GM13977 (cell line): Measurements from ENCODE around the gene TMEM178B.
"Not testable (repeated sequence)": the region's sequence is repeated elsewhere in the genome, so short reads cannot be mapped to it uniquely, and the experiment has no call there.

Experiments
- DNase-seq: peaks from one replicate; pipeline ENCODE4 v3.0.0; 2012; ENCODE audit warnings: low spot score
- in situ Hi-C: fragments of 300-500 bp; cut with MboI; formaldehyde crosslinking; loops from one replicate; pipeline ENCODE4 v1.12.0; 2022; ENCODE audit warnings: low sequenced_read_pairs, low pct_unique_long_range_greater_than_20kb, mixed read lengths, inconsistent platforms; ENCODE audit not compliant: unreplicated experiment
- TF ChIP-seq, protein P1 (sequence below): IDR thresholded peaks from 2 replicates; pipeline ENCODE4 v1.5.1; 2012; ENCODE audit warnings: mild to moderate bottlenecking, control low read depth; ENCODE audit not compliant: insufficient read depth; ENCODE audit errors: extremely low read depth, missing control alignments

Gene TMEM178B

DNA sequence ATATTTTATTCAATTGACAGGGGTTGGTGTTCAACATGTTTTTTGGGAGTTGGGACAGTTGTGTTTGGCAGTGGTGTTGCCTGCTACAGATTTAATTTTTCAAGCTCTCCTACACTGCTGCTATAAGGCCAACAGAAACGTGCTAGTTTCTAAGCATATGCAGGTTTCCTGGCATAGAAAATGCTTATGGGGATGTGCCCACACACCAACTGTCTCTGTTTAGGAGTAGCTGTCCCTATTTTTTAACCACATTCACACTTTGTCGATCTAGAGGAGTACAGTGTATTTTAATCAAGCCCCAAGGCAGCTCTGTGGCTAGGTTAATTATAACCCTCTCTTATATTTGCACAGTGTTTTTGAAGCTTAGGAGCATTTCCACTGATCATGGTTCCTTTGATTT, 28.6 kb downstream of the TMEM178B start:
- TF ChIP-seq, protein P1, sequence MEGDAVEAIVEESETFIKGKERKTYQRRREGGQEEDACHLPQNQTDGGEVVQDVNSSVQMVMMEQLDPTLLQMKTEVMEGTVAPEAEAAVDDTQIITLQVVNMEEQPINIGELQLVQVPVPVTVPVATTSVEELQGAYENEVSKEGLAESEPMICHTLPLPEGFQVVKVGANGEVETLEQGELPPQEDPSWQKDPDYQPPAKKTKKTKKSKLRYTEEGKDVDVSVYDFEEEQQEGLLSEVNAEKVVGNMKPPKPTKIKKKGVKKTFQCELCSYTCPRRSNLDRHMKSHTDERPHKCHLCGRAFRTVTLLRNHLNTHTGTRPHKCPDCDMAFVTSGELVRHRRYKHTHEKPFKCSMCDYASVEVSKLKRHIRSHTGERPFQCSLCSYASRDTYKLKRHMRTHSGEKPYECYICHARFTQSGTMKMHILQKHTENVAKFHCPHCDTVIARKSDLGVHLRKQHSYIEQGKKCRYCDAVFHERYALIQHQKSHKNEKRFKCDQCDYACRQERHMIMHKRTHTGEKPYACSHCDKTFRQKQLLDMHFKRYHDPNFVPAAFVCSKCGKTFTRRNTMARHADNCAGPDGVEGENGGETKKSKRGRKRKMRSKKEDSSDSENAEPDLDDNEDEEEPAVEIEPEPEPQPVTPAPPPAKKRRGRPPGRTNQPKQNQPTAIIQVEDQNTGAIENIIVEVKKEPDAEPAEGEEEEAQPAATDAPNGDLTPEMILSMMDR, result no peak
- in situ Hi-C loops, result no loop called here
- DNase-seq, result no peak

DNA sequence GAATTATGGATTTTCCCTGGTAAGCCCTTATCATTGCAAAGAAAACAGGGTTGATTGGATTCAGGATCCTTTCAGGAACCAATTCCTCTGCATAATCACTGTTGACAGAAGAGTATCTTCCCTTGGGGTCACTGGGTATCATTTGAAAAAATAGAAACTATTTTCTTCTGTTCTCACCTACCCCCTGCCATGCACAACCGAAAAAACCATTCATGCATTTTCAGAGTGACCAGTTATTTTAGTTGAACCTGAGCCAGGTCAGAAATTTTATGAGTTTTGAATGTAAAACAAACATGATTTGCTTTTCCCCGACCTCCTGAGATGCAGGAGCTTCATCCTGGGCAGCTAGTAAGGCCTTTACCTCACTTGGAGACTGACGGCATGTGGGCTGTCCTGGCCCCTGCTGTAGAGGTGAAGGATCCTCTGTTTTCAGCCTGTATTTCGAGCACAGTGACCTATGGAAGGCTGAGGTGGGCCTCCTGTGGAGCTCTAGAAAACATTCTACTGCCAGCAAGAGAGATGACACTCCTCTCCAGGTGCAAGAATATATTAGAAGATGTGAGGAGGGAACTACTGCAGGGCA, 30.1 kb downstream of the TMEM178B start:
- in situ Hi-C loops, result no loop called here
- no peak for DNase-seq
- TF ChIP-seq, protein P1, result no peak

DNA sequence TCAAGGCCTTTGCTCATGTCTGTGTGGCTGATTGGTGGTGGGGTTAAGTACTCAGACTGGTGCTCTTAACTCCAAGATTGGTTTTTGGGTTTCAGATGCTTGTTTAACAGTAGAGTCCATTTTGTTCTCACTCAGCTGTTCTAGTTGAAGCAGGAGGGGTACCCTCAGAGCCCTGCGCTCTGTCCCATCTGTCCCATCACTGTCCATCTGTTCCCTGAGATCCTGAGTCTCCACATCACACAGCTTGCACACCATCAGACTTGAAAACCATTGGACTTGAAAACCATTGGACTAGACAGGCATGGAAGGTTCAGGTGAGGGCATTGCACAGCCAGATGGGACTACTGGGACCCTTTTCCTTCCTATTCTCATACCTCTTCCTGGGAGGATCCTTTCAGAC, 39.3 kb downstream of the TMEM178B start:
- DNase-seq, result no peak
- in situ Hi-C loops, result no loop called here
- TF ChIP-seq, protein P1, result no peak

GRCh38 chr7:141114029-141114664, 40.3 kb downstream of the TMEM178B start:
- in situ Hi-C loops, result no loop called here
- TF ChIP-seq, protein P1, result no peak
- no peak for DNase-seq

DNA sequence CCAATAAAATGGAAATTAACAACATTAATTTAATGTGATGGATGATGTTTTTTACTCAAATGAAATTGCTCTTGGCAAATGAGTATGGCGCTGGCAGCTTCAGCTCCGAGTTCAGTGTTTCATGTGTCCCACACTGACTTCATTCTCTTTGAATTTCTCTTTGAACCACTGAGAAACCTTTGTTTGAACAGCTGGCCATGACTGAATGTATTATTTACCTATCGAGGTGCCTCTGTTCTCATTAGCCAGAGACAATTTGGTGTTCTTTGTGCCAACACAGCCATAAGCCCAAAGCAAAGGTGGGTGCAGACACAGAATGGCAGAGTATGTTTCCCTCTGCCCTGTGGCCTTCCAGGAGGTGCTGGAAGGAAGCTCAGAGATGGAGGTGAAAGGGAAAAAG, 42.1 kb downstream of the TMEM178B start:
- no peak for DNase-seq
- in situ Hi-C loops, result no loop called here
- TF ChIP-seq, protein P1, result no peak

- in situ Hi-C loops, DNase-seq: not testable (repeated sequence)
Measured at GRCh38 chr7:141116661-141117060, 42.8 kb downstream of the TMEM178B start.

GRCh38 chr7:141118767-141119166, 44.9 kb downstream of the TMEM178B start:
- in situ Hi-C loops, result no loop called here
- TF ChIP-seq, protein P1, result no peak
- DNase-seq, result no peak
